NB4 (cell line): ENCODE measurements around the gene SERPINB13.

Source experiments
- DNase-seq: peaks from one replicate; pipeline ENCODE4 v3.0.0; 2010; ENCODE audit warnings: low read depth
- H3K4me3 ChIP-seq: one replicate; pipeline ENCODE4 v1.5.1; 2011; ENCODE audit warnings: mild to moderate bottlenecking, low read depth, low read length, moderate library complexity
- MYC ChIP-seq: IDR thresholded peaks from 2 replicates; pipeline ENCODE4 v1.6.1; 2011; ENCODE audit warnings: low read depth, low read length
- POLR2A ChIP-seq: IDR thresholded peaks from 2 replicates; pipeline ENCODE4 v1.6.1; 2011; ENCODE audit warnings: mild to moderate bottlenecking; ENCODE audit not compliant: insufficient read length; ENCODE audit errors: extremely low read depth
- TF ChIP-seq, protein P1 (sequence below): IDR thresholded peaks from 2 replicates; pipeline ENCODE4 v1.6.1; 2011; ENCODE audit warnings: low read depth, low read length
- TF ChIP-seq, protein P2 (sequence below): IDR thresholded peaks from one replicate; pipeline ENCODE4 v1.5.1; 2012; ENCODE audit warnings: low read depth, low read length

SERPINB13 gene

DNA sequence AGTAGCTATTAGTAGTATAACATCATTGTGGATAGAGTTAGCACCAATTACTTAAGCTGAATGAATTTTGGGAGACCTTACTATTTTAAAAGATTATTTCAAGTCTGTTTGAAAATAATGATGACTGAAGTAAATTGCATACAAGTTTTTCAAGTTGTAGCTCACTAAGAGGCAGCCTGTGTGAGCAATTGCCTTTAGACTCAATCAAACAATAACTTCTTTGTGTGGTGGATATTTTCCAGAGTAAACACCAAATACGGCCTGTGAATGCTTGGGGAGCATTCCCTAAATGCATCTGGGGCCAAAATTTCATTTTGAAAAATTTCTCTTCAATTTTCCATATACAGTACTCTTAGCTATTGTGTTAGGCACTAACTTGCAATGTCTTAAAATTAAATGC is 37.1 kb upstream of the SERPINB13 start:
- no peak for DNase-seq
- TF ChIP-seq MYC (no peak), POLR2A (no peak)
- TF ChIP-seq, protein P1, sequence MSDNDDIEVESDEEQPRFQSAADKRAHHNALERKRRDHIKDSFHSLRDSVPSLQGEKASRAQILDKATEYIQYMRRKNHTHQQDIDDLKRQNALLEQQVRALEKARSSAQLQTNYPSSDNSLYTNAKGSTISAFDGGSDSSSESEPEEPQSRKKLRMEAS: no peak
- TF ChIP-seq, protein P2, sequence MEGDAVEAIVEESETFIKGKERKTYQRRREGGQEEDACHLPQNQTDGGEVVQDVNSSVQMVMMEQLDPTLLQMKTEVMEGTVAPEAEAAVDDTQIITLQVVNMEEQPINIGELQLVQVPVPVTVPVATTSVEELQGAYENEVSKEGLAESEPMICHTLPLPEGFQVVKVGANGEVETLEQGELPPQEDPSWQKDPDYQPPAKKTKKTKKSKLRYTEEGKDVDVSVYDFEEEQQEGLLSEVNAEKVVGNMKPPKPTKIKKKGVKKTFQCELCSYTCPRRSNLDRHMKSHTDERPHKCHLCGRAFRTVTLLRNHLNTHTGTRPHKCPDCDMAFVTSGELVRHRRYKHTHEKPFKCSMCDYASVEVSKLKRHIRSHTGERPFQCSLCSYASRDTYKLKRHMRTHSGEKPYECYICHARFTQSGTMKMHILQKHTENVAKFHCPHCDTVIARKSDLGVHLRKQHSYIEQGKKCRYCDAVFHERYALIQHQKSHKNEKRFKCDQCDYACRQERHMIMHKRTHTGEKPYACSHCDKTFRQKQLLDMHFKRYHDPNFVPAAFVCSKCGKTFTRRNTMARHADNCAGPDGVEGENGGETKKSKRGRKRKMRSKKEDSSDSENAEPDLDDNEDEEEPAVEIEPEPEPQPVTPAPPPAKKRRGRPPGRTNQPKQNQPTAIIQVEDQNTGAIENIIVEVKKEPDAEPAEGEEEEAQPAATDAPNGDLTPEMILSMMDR: no peak
- no peak overlapping the region for H3K4me3 ChIP-seq

DNA sequence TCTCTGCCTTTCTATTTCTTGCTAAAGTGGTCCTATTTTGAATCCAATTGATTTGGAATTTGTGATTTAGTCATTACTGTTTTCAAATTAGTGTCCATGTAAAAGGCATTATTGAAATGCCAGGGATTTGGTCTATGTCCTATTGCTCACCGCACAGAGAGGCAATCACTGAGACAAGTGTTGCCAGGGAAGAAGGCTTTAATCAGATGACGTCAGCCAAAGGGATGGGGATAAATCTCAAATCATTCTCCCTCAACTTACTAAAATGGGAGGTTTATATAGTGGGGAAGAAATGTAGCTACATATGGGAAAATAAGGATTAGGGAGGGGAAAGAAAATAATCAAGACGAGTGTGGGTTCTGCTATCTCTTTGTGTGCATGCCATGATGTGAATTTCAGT is 35.4 kb upstream of the SERPINB13 start:
- DNase-seq: no peak
- no peak for TF ChIP-seq MYC
- TF ChIP-seq, protein P1: no peak
- TF ChIP-seq, protein P2: no peak
- no peak for TF ChIP-seq POLR2A
- no peak overlapping the region for H3K4me3 ChIP-seq

DNA sequence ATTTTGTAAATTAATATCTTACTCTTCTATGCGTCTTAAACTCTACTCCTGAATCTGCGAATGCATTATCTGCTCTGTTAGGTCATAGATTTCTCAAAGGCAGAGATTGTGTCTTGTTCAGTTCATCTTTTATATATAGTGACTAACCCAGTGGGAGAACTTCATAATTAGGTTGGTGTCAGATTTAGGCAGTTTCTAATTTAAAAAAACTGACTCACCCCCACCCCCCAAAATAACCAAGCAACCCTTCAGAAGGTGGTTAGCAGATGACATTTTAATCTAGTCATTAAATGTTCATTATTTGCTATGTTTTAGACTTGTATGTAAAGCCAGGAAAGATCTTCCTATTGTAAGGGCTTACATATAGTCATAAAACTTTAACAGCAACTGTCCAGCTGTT is 34.6 kb upstream of the SERPINB13 start:
- no peak overlapping the region for H3K4me3 ChIP-seq
- DNase-seq: no peak
- TF ChIP-seq MYC (no peak), POLR2A (no peak)
- TF ChIP-seq, protein P1: no peak
- TF ChIP-seq, protein P2: no peak

DNA sequence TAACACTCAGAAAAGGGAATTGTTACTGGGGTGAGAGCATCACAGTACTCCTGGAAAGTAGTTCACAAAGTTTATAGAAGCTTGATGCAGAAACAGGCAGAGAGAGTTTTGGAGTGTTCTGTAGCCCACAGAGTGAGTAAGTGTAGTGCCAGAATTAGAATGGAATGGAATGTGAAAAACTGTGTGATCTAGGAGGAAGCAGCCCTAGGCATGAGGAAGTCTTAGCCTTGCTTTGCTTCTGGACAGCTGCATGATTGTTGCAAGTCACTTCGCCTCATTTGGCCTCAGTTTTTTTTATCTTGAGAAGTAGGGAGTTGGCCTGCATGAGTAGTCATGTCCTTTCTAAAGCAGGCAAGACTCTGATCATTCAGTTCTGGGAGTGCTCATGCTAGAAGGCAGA is 34.1 kb upstream of the SERPINB13 start:
- DNase-seq: peak; percentile 87
- no peak for TF ChIP-seq POLR2A
- TF ChIP-seq, protein P1: no peak; the same call in 1 of the 2 replicates
- TF ChIP-seq, protein P2: no peak
- TF ChIP-seq MYC: no peak
- H3K4me3 ChIP-seq: no peak overlapping the region

DNA sequence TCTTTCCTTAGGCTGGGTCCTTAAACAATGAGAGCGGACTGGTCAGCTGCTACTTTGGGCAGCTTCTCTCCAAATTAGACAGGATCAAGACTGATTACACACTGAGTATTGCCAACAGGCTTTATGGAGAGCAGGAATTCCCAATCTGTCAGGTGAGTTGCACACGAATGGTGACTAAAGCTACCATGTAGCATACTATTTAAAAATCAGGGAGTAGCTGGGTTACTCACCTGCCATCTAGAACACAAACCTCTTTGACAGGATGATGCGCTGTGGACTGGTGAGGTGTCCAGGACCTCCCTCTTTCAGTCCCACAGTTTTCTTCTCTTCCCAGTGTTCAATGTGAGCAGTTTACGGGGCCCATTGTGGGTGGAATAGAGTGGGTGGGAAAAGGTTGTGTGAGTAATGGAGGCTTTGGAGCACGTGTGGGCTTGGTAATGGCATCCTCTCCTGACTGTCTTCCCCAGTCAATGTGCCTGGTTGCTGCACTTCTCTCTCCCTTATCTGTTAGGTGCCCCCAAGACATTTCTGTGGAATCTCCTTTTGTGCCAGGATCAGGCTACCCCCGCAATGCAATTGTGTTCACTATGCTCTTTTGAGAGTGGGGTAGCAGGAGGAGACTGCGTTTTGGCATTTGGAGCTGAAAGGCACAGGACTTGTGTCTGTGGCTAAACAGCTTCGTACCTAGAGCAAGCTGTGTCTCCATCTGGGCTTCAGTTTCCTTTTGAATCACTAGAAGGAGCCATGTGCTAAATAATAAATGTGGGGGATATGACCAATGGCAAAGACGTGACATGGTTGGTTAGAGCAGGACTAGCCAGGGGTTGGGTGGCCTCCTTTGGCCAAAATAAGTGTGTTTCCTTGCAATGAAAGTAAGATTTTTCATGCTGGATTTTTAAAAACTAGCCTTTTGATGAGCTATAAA is 27.3 kb upstream of the SERPINB13 start:
- no peak for DNase-seq

More for the DNA sequence above, 27.3 kb upstream of the SERPINB13 start:
- no peak overlapping the region for H3K4me3 ChIP-seq
- TF ChIP-seq, protein P2: no peak
- TF ChIP-seq POLR2A: no peak
- TF ChIP-seq MYC: no peak
- TF ChIP-seq, protein P1: no peak
